Duodenal mucosa (tissue), 2 donors: Measurements from ENCODE around the gene EPOP.

Experiments
- H3K27ac ChIP-seq: one replicate; pipeline ENCODE4 v1.7.0; 2013; ENCODE audit warnings: low read depth, low read length
- H3K27me3 ChIP-seq, 2 donors: one replicate each; pipeline ENCODE4 v1.7.0; 2013; ENCODE audit warnings: low read length in 2 of 2, control low read depth in 1 of 2; ENCODE audit not compliant: insufficient read depth in 2 of 2, control insufficient read depth in 1 of 2
- H3K36me3 ChIP-seq, 2 donors: one replicate each; pipeline ENCODE4 v1.7.0; 2013; ENCODE audit warnings: low read length in 2 of 2, control low read depth in 1 of 2; ENCODE audit not compliant: insufficient read depth in 2 of 2, control insufficient read depth in 1 of 2
- H3K4me1 ChIP-seq, 2 donors: one replicate each; pipeline ENCODE4 v1.7.0; 2013; ENCODE audit warnings: low read length in 2 of 2, control low read depth in 1 of 2; ENCODE audit not compliant: insufficient read depth in 2 of 2, control insufficient read depth in 1 of 2
- H3K4me3 ChIP-seq, 2 donors: one replicate each; pipeline ENCODE4 v1.7.0; 2013; ENCODE audit warnings: low read length in 2 of 2, low read depth in 1 of 2
- H3K9ac ChIP-seq, 2 donors: one replicate each; pipeline ENCODE4 v1.7.0; 2013; ENCODE audit warnings: low read length in 2 of 2, low read depth in 1 of 2
- H3K9me3 ChIP-seq, 2 donors: one replicate each; pipeline ENCODE4 v1.7.0; 2013; ENCODE audit warnings: low read length in 2 of 2, control low read depth in 1 of 2; ENCODE audit not compliant: control insufficient read depth in 1 of 2

The EPOP gene

GRCh38 chr17:38713456-38714075, 38.8 kb upstream of the EPOP start:
- Histone ChIP-seq H3K27ac (no peak overlapping the region), H3K36me3 (peaks cover 44 to 93% of the 10 kb centered on the region in 2 donors), H3K9ac (no peak overlapping the region)

GRCh38 chr17:38712593-38712992, 37.8 kb upstream of the EPOP start:
- no peaks in the 10 kb centered on the region for H3K9me3 ChIP-seq
- peaks cover 46 to 95% of the 10 kb centered on the region in 2 donors for H3K36me3 ChIP-seq
- H3K4me3 ChIP-seq, result no peak overlapping the region
- peaks cover 8 to 11% of the 10 kb centered on the region in 2 donors for H3K4me1 ChIP-seq
- H3K27ac ChIP-seq, result no peak overlapping the region
- no peak overlapping the region for H3K9ac ChIP-seq
- H3K27me3 ChIP-seq, result no peaks in the 10 kb centered on the region

More at GRCh38 chr17:38713456-38714075, 38.8 kb upstream of the EPOP start:
- H3K4me1 ChIP-seq, result peaks cover 5 to 8% of the 10 kb centered on the region in 2 donors
- H3K4me3 ChIP-seq, result no peak overlapping the region
- H3K27me3 ChIP-seq, result no peaks in the 10 kb centered on the region
- H3K9me3 ChIP-seq, result no peaks in the 10 kb centered on the region

GRCh38 chr17:38711792-38712571, 37.2 kb upstream of the EPOP start:
- H3K27me3 ChIP-seq, result no peaks in the 10 kb centered on the region
- peaks cover 42 to 95% of the 10 kb centered on the region in 2 donors for H3K36me3 ChIP-seq
- no peak overlapping the region for H3K27ac ChIP-seq
- H3K4me1 ChIP-seq, result peaks cover 14 to 17% of the 10 kb centered on the region in 2 donors
- H3K9me3 ChIP-seq, result no peaks in the 10 kb centered on the region
- no peak overlapping the region for H3K9ac ChIP-seq
- H3K4me3 ChIP-seq, result no peak overlapping the region

GRCh38 chr17:38710985-38711384, 36.2 kb upstream of the EPOP start:
- H3K36me3 ChIP-seq, result peaks cover 39 to 87% of the 10 kb centered on the region in 2 donors
- no peak overlapping the region for H3K27ac ChIP-seq
- H3K27me3 ChIP-seq, result no peaks in the 10 kb centered on the region
- no peaks in the 10 kb centered on the region for H3K9me3 ChIP-seq
- no peak overlapping the region for H3K9ac ChIP-seq
- H3K4me1 ChIP-seq, result peaks cover 20 to 21% of the 10 kb centered on the region in 2 donors
- H3K4me3 ChIP-seq, result no peak overlapping the region

GRCh38 chr17:38710604-38710962, 35.8 kb upstream of the EPOP start:
- Histone ChIP-seq H3K9ac (no peak overlapping the region), H3K27me3 (no peaks in the 10 kb centered on the region), H3K9me3 (no peaks in the 10 kb centered on the region), H3K27ac (no peak overlapping the region), H3K4me3 (no peak overlapping the region), H3K4me1 (peaks cover 20 to 21% of the 10 kb centered on the region in 2 donors), H3K36me3 (peaks cover 36 to 83% of the 10 kb centered on the region in 2 donors)

- Histone ChIP-seq H3K4me1 (peaks cover 20 to 21% of the 10 kb centered on the region in 2 donors), H3K36me3 (peaks cover 34 to 77% of the 10 kb centered on the region in 2 donors), H3K9me3 (no peaks in the 10 kb centered on the region), H3K27ac (no peak overlapping the region), H3K9ac (no peak overlapping the region), H3K27me3 (no peaks in the 10 kb centered on the region), H3K4me3 (no peak overlapping the region)
Observed at GRCh38 chr17:38709864-38710603, 35.3 kb upstream of the EPOP start.

- H3K4me3 ChIP-seq, result no peak overlapping the region
- no peak overlapping the region for H3K27ac ChIP-seq
- peaks cover 33 to 71% of the 10 kb centered on the region in 2 donors for H3K36me3 ChIP-seq
- no peak overlapping the region for H3K9ac ChIP-seq
- H3K4me1 ChIP-seq, result peaks cover 21 to 23% of the 10 kb centered on the region in 2 donors
- no peaks in the 10 kb centered on the region for H3K9me3 ChIP-seq
- H3K27me3 ChIP-seq, result no peaks in the 10 kb centered on the region
Observed at GRCh38 chr17:38709104-38709820, 34.5 kb upstream of the EPOP start.

- H3K9ac ChIP-seq, result peak overlapping the region in 1 of 2 donors; percentile 12
- H3K9me3 ChIP-seq, result no peaks in the 10 kb centered on the region
- H3K27ac ChIP-seq, result no peak overlapping the region
- peaks cover 25 to 57% of the 10 kb centered on the region in 2 donors for H3K36me3 ChIP-seq
- H3K4me3 ChIP-seq, result peak overlapping the region in 1 of 2 donors; percentile 70
- H3K4me1 ChIP-seq, result peaks cover 21 to 33% of the 10 kb centered on the region in 2 donors
- H3K27me3 ChIP-seq, result no peaks in the 10 kb centered on the region
Observed at GRCh38 chr17:38707678-38708351, 33.1 kb upstream of the EPOP start.

- Histone ChIP-seq H3K4me1 (peaks cover 23 to 38% of the 10 kb centered on the region in 2 donors), H3K27me3 (no peaks in the 10 kb centered on the region), H3K4me3 (peak overlapping the region; percentile 70 to 89), H3K9me3 (no peaks in the 10 kb centered on the region), H3K9ac (peak overlapping the region; percentile 43 to 61), H3K27ac (no peak overlapping the region), H3K36me3 (peaks cover 20 to 45% of the 10 kb centered on the region in 2 donors)
Observed at GRCh38 chr17:38706505-38707216, 31.9 kb upstream of the EPOP start.
